CD4-positive, alpha-beta T cell (primary cell): ENCODE results near the gene EXD3. TPM values are rescaled to one million over a fixed set of nuclear protein-coding genes. Genes with fewer than 3 reads are reported as not detected.

Experiments used
- ATAC-seq: fragments of 200-7000 bp; cut with Tn5 transposase; one replicate; pipeline ENCODE4 v1.10.0; 2022; ENCODE audit warnings: mild to moderate bottlenecking; ENCODE audit not compliant: poor library complexity
- CTCF ChIA-PET: fragments of 350-600 bp; sonication (Branson Sonifier 250); formaldehyde crosslinking; loops from one replicate; lab custom pipeline; 2021; ENCODE audit warnings: antibody characterized with exemption, inconsistent platforms; lab: Charles Lee
- POLR2A ChIA-PET: fragments of 350-600 bp; sonication (Branson Sonifier 250); formaldehyde crosslinking; loops from one replicate; lab custom pipeline; 2021; ENCODE audit warnings: antibody characterized with exemption, inconsistent platforms; lab: Charles Lee
- DNase-seq, 14 experiments: peaks; one replicate each; pipeline ENCODE4 v3.0.0-alpha.2; 2013 to 2020; ENCODE audit warnings: mixed read lengths in 2 of 14
- H3K27ac ChIP-seq, 2 donors: one replicate each; pipeline versions ENCODE4 v1.5.1 to v1.7.0; 2013; ENCODE audit warnings: low read length in 2 of 2, low read depth in 1 of 2, mild to moderate bottlenecking in 1 of 2
- H3K27me3 ChIP-seq, 2 experiments: 1 replicate in 1 of 2; 2 replicates in 1 of 2; pipeline versions ENCODE4 v1.6.1 to v1.7.0; 2013; ENCODE audit warnings: low read length in 2 of 2, control low read depth in 1 of 2, mild to moderate bottlenecking in 1 of 2, moderate library complexity in 1 of 2; ENCODE audit not compliant: insufficient read depth in 2 of 2, control insufficient read depth in 1 of 2
- H3K36me3 ChIP-seq: one replicate; pipeline ENCODE4 v1.6.1; 2013; ENCODE audit warnings: low read length, control low read depth; ENCODE audit not compliant: insufficient read depth
- H3K4me1 ChIP-seq: one replicate; pipeline ENCODE4 v1.6.1; 2013; ENCODE audit warnings: low read length, control low read depth; ENCODE audit not compliant: insufficient read depth
- H3K4me3 ChIP-seq: one replicate; pipeline ENCODE4 v1.5.1; 2013; ENCODE audit warnings: mild to moderate bottlenecking, low read length, moderate library complexity
- H3K9me3 ChIP-seq, 2 experiments: 1 replicate in 1 of 2; 2 replicates in 1 of 2; pipeline versions ENCODE4 v1.6.1 to v1.7.0; 2013; ENCODE audit warnings: low read length in 2 of 2, mild to moderate bottlenecking in 2 of 2, control low read depth in 1 of 2, moderate library complexity in 1 of 2; ENCODE audit not compliant: control insufficient read depth in 1 of 2, insufficient read depth in 1 of 2
- H3K27ac Mint-ChIP-seq: one replicate; pipeline ENCODE4 v1.8.0; 2020; ENCODE audit warnings: mixed read lengths
- H3K27me3 Mint-ChIP-seq: one replicate; pipeline ENCODE4 v1.8.0; 2021; ENCODE audit warnings: mixed read lengths
- H3K36me3 Mint-ChIP-seq: one replicate; pipeline ENCODE4 v1.8.0; 2021; ENCODE audit warnings: low read depth, mixed read lengths
- H3K4me1 Mint-ChIP-seq: one replicate; pipeline ENCODE4 v1.8.0; 2021; ENCODE audit warnings: low read depth, mixed read lengths
- H3K4me3 Mint-ChIP-seq: one replicate; pipeline ENCODE4 v1.8.0; 2020; ENCODE audit warnings: mild to moderate bottlenecking, mixed read lengths
- H3K9me3 Mint-ChIP-seq: one replicate; pipeline ENCODE4 v1.8.0; 2020; ENCODE audit warnings: mixed read lengths
- CTCF ChIP-seq: fragments of 200-600 bp; IDR thresholded peaks from one replicate; pipeline ENCODE4 v1.8.0; 2022; ENCODE audit warnings: antibody characterized with exemption, mild to moderate bottlenecking
- intact Hi-C, 2 experiments: fragments of 100-400 bp; cut with DNase I in 1 of 2; cut with micrococcal nuclease in 1 of 2; formaldehyde crosslinking; loops; one replicate each; pipeline versions ENCODE4 v1.15.1 to v1.9.0; 2023 to 2025; cut with DNase I, micrococcal nuclease
- total RNA-seq, 174 experiments: library from RNA in 2 of 174; stranded (reverse) in 2 of 174; gene quantifications; one replicate each; pipeline ENCODE4 v1.2.3 and lab custom pipeline; 2021 to 2026

Gene EXD3
- total RNA-seq, 2 experiments from 2014 or later, result 14.9 to 16.9 TPM

- DNase-seq (peak in 2 of 14 experiments; percentile 6 to 22), ATAC-seq (no peak)
- POLR2A ChIA-PET, result interaction anchor here (1.7 kb wide), 1 partner anchor 10 kb away, joined by 5 read pairs; the partner anchor contains the start of gene NRARP
- no peak overlapping the region for H3K27ac Mint-ChIP-seq
- Histone ChIP-seq H3K27me3 (peaks cover 9 to 15% of the 10 kb centered on the region in 2 experiments), H3K27ac (no peak overlapping the region), H3K36me3 (no peaks in the 10 kb centered on the region), H3K9me3 (peaks cover 0 to 5% of the 10 kb centered on the region in 2 experiments), H3K4me3 (no peak overlapping the region), H3K4me1 (peaks cover 23% of the 10 kb centered on the region)
- H3K4me3 Mint-ChIP-seq, result no peak overlapping the region
- no peaks in the 10 kb centered on the region for H3K4me1 Mint-ChIP-seq
- intact Hi-C loops, result no loop called here
- no peak for TF ChIP-seq CTCF
- H3K27me3 Mint-ChIP-seq, result no peaks in the 10 kb centered on the region
- CTCF ChIA-PET, result no interaction called here
- H3K36me3 Mint-ChIP-seq, result no peaks in the 10 kb centered on the region
- no peaks in the 10 kb centered on the region for H3K9me3 Mint-ChIP-seq
Observed at GRCh38 chr9:137311986-137312851, 110.7 kb downstream of the EXD3 start.

DNA sequence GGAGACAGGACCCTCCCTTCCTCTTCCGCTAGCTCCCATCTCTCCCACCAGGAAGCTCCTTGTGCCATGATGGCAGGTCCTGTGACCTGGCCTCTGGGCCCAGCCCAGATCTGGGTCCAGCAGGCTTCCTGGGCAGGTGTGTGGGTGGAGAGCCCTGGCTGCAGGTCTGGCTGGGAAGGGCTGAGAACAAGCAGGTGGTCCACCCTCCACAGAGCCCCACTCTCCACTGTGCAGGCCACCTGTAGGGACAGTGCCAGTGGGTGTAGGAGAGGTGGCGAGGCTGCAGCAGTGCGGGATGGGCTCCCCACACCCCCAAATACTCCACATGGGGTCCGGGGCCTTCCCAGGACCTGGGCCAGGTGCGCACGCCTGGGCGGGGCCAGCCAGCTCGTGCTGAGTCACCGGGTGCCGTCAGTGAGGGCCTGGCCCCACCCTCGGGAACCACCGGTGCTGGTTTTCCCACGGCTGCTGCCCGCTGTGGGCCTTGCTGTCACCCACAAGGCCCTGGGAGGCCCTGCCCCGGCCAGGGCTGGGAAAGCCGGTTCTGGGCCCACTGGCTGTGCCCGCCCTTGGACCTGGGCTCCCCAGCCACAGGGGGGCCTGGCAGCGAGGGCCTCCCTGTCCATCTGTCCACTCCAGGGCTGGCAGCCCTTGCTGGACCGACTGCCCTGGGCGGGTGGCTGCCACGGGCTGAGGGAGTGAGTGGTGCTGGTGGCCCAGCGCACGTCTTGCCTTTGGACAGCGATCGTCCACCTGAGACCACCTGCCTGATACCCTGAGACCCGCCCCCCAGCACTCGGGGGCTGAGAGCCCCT lies 111.6 kb downstream of the EXD3 start:
- peak in 5 of 14 experiments; percentile 31 to 68 (median 50) for DNase-seq
- Mint-ChIP-seq H3K36me3 (no peaks in the 10 kb centered on the region), H3K27ac (no peak overlapping the region), H3K9me3 (no peaks in the 10 kb centered on the region), H3K27me3 (no peaks in the 10 kb centered on the region), H3K4me1 (no peaks in the 10 kb centered on the region), H3K4me3 (no peak overlapping the region)
- peaks cover 25% of the 10 kb centered on the region for H3K4me1 ChIP-seq
- no peak overlapping the region for H3K4me3 ChIP-seq
- no peak for TF ChIP-seq CTCF
- H3K27me3 ChIP-seq, result peaks cover 7 to 9% of the 10 kb centered on the region in 2 experiments
- ChIA-PET CTCF (no interaction called here), POLR2A (no interaction called here)
- H3K9me3 ChIP-seq, result peaks cover 0 to under 1% of the 10 kb centered on the region in 2 experiments
- no peaks in the 10 kb centered on the region for H3K36me3 ChIP-seq
- peak; percentile 51 for ATAC-seq
- no peak overlapping the region for H3K27ac ChIP-seq
- intact Hi-C loops, result no loop called here

GRCh38 chr9:137310189-137311052 lies 112.5 kb downstream of the EXD3 start:
- Mint-ChIP-seq H3K27ac (no peak overlapping the region), H3K4me3 (no peak overlapping the region)

More at GRCh38 chr9:137310189-137311052, 112.5 kb downstream of the EXD3 start:
- ATAC-seq (no peak), DNase-seq (peak in 1 of 14 experiments; percentile 30)
- no peak overlapping the region for H3K4me3 ChIP-seq
- peaks cover 29% of the 10 kb centered on the region for H3K4me1 ChIP-seq
- H3K27me3 ChIP-seq, result peaks cover 5 to 8% of the 10 kb centered on the region in 2 experiments
- intact Hi-C loops, result no loop called here
- TF ChIP-seq CTCF, result no peak
- no peaks in the 10 kb centered on the region for H3K36me3 ChIP-seq
- ChIA-PET CTCF (no interaction called here), POLR2A (no interaction called here)
- no peaks in the 10 kb centered on the region for H3K36me3 Mint-ChIP-seq
- no peak overlapping the region for H3K27ac ChIP-seq
- no peaks in the 10 kb centered on the region for H3K9me3 Mint-ChIP-seq
- H3K4me1 Mint-ChIP-seq, result peaks cover 4% of the 10 kb centered on the region
- no peaks in the 10 kb centered on the region for H3K27me3 Mint-ChIP-seq
- no peaks in the 10 kb centered on the region for H3K9me3 ChIP-seq
